ENCODE measurements around the gene LRRTM1.

The LRRTM1 gene

GRCh38 chr2:80303909-80304837, at the start of gene LRRTM1:
LRRTM1 (minus strand) TSS chr2:80304752; CDS start chr2:80303819, 933 bp downstream.
- no peak for FAIRE-seq

GRCh38 chr2:80351231-80351630, 46.7 kb upstream of the LRRTM1 start:
- no peak for FAIRE-seq

GRCh38 chr2:80348953-80349352, 44.4 kb upstream of the LRRTM1 start:
- FAIRE-seq = no peak

GRCh38 chr2:80348078-80348477, 43.5 kb upstream of the LRRTM1 start:
- FAIRE-seq = no peak

- no peak for FAIRE-seq
Observed at GRCh38 chr2:80340022-80340421, 35.5 kb upstream of the LRRTM1 start.

- no peak for FAIRE-seq
Observed at GRCh38 chr2:80338794-80339193, 34.2 kb upstream of the LRRTM1 start.

GRCh38 chr2:80335411-80335810, 30.9 kb upstream of the LRRTM1 start:
- no peak for FAIRE-seq

GRCh38 chr2:80333886-80334285, 29.3 kb upstream of the LRRTM1 start:
- no peak for FAIRE-seq

GRCh38 chr2:80330527-80331450, 26.2 kb upstream of the LRRTM1 start:
- no peak for FAIRE-seq

- FAIRE-seq = no peak
Observed at GRCh38 chr2:80329491-80329890, 24.9 kb upstream of the LRRTM1 start.

- no peak for FAIRE-seq
Observed at GRCh38 chr2:80328159-80328571, 23.6 kb upstream of the LRRTM1 start.

- no peak for FAIRE-seq
Observed at GRCh38 chr2:80326861-80327260, 22.3 kb upstream of the LRRTM1 start.

- no peak for FAIRE-seq
Observed at GRCh38 chr2:80326214-80326613, 21.7 kb upstream of the LRRTM1 start.

- FAIRE-seq = no peak
Observed at GRCh38 chr2:80324525-80324924, 20.0 kb upstream of the LRRTM1 start.

GRCh38 chr2:80323610-80324009, 19.1 kb upstream of the LRRTM1 start:
- no peak for FAIRE-seq

- no peak for FAIRE-seq
Observed at GRCh38 chr2:80322958-80323357, 18.4 kb upstream of the LRRTM1 start.

- no peak for FAIRE-seq
Observed at GRCh38 chr2:80322311-80322920, 17.9 kb upstream of the LRRTM1 start.

GRCh38 chr2:80312282-80312839, 7.8 kb upstream of the LRRTM1 start:
- no peak for FAIRE-seq

GRCh38 chr2:80311304-80311703, 6.8 kb upstream of the LRRTM1 start:
- FAIRE-seq = no peak

- FAIRE-seq = no peak
Observed at GRCh38 chr2:80303006-80303908, 1.3 kb downstream of the LRRTM1 start.

- no peak for FAIRE-seq
Observed at GRCh38 chr2:80302314-80303005, 2.1 kb downstream of the LRRTM1 start.

Measured in A204.1 (cell line).